HT1080 (cell line): ENCODE results near the gene ABCA4. TPM values are rescaled to one million over a fixed set of nuclear protein-coding genes. Genes with fewer than 3 reads are reported as not detected.

Experiments
- DNase-seq: peaks from one replicate; pipeline ENCODE4 v3.0.0-alpha.2; 2015; ENCODE audit warnings: low read depth
- total RNA-seq: library from RNA; depleted of rRNA; stranded (reverse); fragments of >200 nt; shearing (Covaris generic); gene quantifications from 2 replicates; pipeline ENCODE4 v1.2.3, GENCODE V29; 2014

ABCA4 gene
- total RNA-seq, 1 experiment from 2014 or later, result 0.26 TPM

DNA sequence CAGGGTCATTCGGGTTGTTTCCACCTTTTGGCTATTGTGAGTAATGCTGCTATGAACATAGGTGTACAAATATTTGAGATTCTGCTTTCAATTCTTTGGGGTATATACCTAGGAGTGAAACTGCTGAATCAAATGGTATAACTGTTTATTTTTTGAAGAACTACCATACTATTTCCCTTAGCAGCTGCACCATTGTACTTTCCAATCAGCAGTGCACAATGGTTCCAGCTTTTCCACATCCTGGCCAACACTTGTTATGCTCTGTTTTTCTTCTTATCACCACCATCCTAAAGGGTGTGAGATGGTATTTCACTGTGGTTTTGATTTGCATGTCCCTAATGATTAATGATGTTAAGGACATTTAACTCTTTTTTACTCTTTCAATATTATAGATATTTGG is 3.6 kb upstream of the ABCA4 start:
- DNase-seq, result no peak

GRCh38 chr1:94122201-94122970 is 1.4 kb upstream of the ABCA4 start:
- peak; percentile 89 for DNase-seq

- no peak for DNase-seq
Measured at GRCh38 chr1:94121411-94121821, 468 bp upstream of the ABCA4 start.

- DNase-seq, result no peak
Measured at GRCh38 chr1:94120570-94120901, 412 bp downstream of the ABCA4 start.

DNA sequence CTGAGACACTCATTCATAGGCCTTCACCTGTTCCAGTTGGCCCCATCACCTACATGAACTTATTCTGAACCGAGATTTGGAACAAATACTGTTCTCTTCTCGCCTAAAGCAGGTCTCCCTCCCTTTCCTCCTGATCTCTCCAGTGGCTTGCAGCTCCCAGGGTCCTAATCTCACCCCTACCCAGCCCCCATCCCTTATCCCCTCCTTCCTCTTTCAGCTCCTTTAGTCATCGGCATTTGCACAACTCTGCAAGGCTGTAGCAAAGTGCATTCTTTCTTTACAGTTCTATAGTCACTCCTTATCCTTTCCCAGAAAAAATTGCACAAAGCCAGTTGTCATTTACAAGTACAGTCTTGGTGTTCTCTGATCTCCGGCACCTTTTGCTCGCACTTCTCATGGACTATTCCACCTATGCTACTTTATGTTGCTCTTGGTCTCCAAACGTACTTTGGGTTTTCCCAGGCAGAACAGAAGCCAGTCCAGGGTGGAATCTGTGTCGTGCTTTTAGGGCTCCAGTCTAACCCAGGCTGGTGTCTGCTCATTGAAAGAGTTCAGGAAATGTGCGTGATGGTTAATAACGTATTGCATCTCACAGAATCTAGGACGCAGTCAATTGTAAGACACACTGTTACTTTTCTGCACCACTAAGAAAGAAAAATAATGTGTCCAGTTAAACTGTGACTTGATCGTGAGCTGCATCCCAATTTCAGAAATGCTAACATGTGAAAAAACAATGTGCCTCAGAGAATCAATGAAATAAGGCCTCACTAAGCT is 965 bp downstream of the ABCA4 start:
- DNase-seq, result no peak

GRCh38 chr1:94119306-94119705 is 1.6 kb downstream of the ABCA4 start:
- no peak for DNase-seq

DNA sequence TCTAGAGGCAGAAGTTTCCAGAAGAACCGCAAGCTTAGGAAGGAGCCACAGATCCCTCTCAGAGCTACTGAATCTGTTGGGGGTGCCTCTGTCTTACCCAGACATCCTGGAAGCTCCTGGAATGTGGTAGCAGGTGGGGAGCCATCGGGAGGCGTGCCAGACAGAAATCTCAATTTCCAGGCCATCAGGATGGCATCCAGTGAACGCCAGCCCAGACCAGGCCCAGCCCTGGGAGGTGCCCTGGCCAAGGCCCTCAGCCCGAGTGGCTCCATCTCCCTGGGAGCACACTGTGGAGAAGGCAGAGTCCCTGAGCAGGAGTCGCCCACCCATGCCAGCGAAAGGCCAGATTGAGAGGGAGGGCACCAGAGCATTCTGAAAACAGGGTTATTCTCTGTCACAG is 2.5 kb downstream of the ABCA4 start:
- no peak for DNase-seq

- no peak for DNase-seq
Measured at GRCh38 chr1:94118013-94118412, 2.9 kb downstream of the ABCA4 start.

DNA sequence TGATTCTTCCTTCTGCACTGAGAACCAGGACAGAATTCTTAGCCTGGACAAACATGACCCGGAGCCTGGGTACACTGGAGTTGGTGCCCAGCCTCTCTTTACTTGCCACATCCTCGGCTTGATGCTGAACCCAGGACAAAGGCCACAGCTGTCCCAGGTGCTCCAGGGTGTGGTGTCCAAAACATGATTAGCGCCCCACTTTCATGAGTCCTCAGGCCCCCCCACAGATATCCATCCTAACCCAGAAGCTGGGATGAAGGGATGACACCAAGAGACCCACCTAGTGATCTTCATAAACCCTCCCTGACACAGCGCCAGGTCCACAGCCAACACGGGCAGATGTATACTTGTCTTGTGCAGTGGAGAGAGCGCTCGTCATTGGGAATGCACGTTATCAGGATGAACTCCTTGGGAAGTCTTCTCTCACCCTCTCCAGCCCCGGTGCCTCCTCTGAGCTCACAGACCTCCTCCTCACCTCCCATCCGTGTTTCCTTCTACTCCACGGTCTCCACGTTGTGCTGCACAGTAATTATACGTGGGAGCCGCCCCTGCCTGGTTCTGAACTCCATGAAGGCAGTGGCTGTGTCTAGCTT is 3.6 kb downstream of the ABCA4 start:
- no peak for DNase-seq

GRCh38 chr1:94115900-94116436 is 5.0 kb downstream of the ABCA4 start:
- DNase-seq, result no peak

- DNase-seq, result no peak
Measured at GRCh38 chr1:94115254-94115899, 5.6 kb downstream of the ABCA4 start.

- DNase-seq, result no peak
Measured at GRCh38 chr1:94113589-94114226, 7.2 kb downstream of the ABCA4 start.

DNA sequence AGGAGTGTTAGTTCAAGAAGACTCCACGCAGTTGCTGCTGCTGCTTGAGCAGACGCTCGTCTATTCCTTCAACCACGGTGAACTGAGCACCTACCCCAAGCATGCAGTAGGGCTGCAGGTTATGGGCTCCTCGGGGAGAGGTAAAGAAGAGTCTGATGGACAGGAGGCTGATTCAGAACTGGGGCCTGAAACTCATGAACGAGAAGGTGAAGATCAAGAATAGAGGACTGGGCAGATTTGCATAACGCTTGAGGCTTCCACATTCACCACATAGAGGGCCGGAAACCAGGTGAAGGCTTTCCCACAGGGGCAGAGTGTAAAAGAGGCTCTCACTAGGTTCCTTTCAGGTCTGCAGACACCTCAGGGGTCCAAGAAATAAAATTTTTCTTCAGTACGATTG is 9.1 kb downstream of the ABCA4 start:
- DNase-seq, result no peak

DNA sequence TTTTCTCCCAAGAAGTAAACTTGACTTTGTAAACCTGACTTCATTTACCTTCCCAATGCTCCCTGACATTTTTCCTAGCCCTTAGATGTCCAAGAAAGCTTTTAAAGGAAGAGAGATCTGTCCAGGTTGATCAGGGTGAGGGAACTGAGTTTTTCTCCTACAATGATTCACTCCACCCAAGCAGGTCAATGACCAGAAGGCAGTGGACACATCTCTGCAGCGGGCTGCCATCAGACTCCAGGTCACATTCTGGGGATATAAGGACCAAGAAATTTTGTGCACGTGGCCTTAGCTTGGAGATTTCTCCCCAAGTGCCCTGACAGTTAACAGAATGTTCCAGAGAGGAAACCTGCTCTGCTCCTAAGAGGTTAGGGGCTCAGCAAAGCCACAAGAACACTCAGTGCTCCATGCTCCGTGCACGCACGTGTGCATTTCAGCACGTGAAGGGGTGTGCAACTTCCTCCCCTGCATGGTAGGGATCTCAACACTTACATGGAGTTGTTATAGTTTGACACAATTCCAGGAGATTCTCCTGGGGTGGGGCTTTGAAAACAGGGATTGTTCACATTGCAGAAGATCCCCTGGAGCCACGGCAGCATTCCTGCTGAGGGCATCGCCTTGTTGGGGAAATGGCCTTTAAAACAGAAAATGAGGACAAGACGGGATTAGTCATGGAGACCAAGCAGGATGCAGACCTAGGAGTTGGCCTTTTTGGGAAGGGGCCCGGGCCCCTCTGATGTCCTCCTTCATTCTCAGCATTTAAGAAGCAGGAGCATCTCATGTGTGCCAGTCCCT is 9.8 kb downstream of the ABCA4 start:
- DNase-seq, result no peak

GRCh38 chr1:94110021-94110761 is 10.8 kb downstream of the ABCA4 start:
- no peak for DNase-seq

GRCh38 chr1:94109478-94109877 is 11.5 kb downstream of the ABCA4 start:
- no peak for DNase-seq

GRCh38 chr1:94107141-94107540 is 13.8 kb downstream of the ABCA4 start:
- DNase-seq, result no peak

GRCh38 chr1:94106716-94107115 is 14.2 kb downstream of the ABCA4 start:
- peak; percentile 73 for DNase-seq

DNA sequence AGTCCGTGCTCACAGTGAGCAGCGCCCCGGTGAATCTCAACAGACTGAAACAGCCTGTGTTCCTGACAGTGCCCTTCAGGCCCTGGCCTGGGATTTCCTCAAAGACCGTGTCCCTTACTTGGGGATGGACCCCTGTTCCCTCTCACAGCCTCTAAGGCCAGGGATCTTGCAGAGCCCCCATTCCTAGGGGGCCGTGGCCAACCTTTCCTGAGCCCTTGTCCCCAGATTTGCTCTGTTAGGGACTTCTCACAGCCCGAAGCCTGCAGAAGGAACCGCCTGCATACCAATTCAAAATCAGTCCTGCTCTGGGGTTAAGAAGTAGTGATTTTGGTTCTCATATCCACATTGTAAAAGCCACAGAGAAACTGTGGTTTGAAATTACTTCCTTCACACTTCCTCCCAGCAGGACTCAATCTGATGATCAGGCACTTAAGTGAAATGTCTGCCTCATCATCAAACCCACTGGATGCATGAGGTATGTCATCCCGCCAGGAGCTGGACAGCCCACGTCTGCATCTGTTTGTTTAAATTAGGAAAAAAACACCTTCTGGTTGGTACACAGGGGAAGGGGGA is 14.9 kb downstream of the ABCA4 start:
- DNase-seq, result peak; percentile 73
